Measurements from ENCODE around the gene GPNMB.
"Not testable (repeated sequence)": the region's sequence is repeated elsewhere in the genome, so short reads cannot be mapped to it uniquely, and the experiment has no call there.

GPNMB gene

GRCh38 chr7:23246555-23246954 is at the start of gene GPNMB:
GPNMB (plus strand) TSS chr7:23246775; CDS start chr7:23246858, 83 bp downstream.
- DNase-seq = no peak

GRCh38 chr7:23197745-23198144 is 48.8 kb upstream of the GPNMB start:
- not testable (repeated sequence) for DNase-seq

- no peak for DNase-seq
These were observed 46.2 kb upstream of the GPNMB start for GRCh38 chr7:23200331-23200730.

- no peak for DNase-seq
These were observed 42.3 kb upstream of the GPNMB start for GRCh38 chr7:23204241-23204640.

- DNase-seq = peak; percentile 22
These were observed 41.0 kb upstream of the GPNMB start for GRCh38 chr7:23205577-23205908.

- DNase-seq = peak; percentile 22
These were observed 40.4 kb upstream of the GPNMB start for GRCh38 chr7:23205909-23206767.

- DNase-seq = peak; percentile 29
These were observed 39.6 kb upstream of the GPNMB start for GRCh38 chr7:23207021-23207420.

GRCh38 chr7:23207884-23208283 is 38.7 kb upstream of the GPNMB start:
- no peak for DNase-seq

- no peak for DNase-seq
These were observed 38.3 kb upstream of the GPNMB start for GRCh38 chr7:23208316-23208715.

- no peak for DNase-seq
These were observed 36.1 kb upstream of the GPNMB start for GRCh38 chr7:23210506-23210905.

- no peak for DNase-seq
These were observed 35.0 kb upstream of the GPNMB start for GRCh38 chr7:23211589-23211988.

- DNase-seq = no peak
These were observed 34.2 kb upstream of the GPNMB start for GRCh38 chr7:23212395-23212794.

GRCh38 chr7:23212841-23213240 is 33.7 kb upstream of the GPNMB start:
- DNase-seq = no peak

GRCh38 chr7:23213755-23214154 is 32.8 kb upstream of the GPNMB start:
- no peak for DNase-seq

GRCh38 chr7:23214423-23214822 is 32.2 kb upstream of the GPNMB start:
- DNase-seq = no peak

GRCh38 chr7:23214938-23215337 is 31.6 kb upstream of the GPNMB start:
- DNase-seq = no peak

GRCh38 chr7:23216021-23216420 is 30.6 kb upstream of the GPNMB start:
- DNase-seq = no peak

GRCh38 chr7:23218196-23218595 is 28.4 kb upstream of the GPNMB start:
- DNase-seq = no peak

- no peak for DNase-seq
These were observed 25.8 kb upstream of the GPNMB start for GRCh38 chr7:23220690-23221305.

GRCh38 chr7:23222439-23223030 is 24.0 kb upstream of the GPNMB start:
- no peak for DNase-seq

GRCh38 chr7:23224364-23224763 is 22.2 kb upstream of the GPNMB start:
- DNase-seq = not testable (repeated sequence)

GRCh38 chr7:23226844-23227450 is 19.6 kb upstream of the GPNMB start:
- no peak for DNase-seq

- DNase-seq = no peak
These were observed 18.2 kb upstream of the GPNMB start for GRCh38 chr7:23228412-23228811.

GRCh38 chr7:23230641-23231101 is 15.9 kb upstream of the GPNMB start:
- no peak for DNase-seq
